T-helper 1 cell treated with Interleukin-12 subunit alpha and Interleukin-12 subunit beta and Interleukin-4 antibody, amounts not matched to agents 30 ng/mL and 1 ng/mL, for 36 hours (primary cell): ENCODE data around the gene SORBS2. TPM values are rescaled to one million over a fixed set of nuclear protein-coding genes. Genes with fewer than 3 reads are reported as not detected.

Experiments
- intact Hi-C: fragments of 100-400 bp; cut with micrococcal nuclease; formaldehyde crosslinking; loops from one replicate; pipeline ENCODE4 v1.15.1; 2024
- total RNA-seq: library from RNA; stranded (reverse); gene quantifications from 2 replicates; pipeline ENCODE4 v1.2.3, GENCODE V29; 2022

Gene SORBS2
- total RNA-seq, 1 donor from 2014 or later: not detected

DNA sequence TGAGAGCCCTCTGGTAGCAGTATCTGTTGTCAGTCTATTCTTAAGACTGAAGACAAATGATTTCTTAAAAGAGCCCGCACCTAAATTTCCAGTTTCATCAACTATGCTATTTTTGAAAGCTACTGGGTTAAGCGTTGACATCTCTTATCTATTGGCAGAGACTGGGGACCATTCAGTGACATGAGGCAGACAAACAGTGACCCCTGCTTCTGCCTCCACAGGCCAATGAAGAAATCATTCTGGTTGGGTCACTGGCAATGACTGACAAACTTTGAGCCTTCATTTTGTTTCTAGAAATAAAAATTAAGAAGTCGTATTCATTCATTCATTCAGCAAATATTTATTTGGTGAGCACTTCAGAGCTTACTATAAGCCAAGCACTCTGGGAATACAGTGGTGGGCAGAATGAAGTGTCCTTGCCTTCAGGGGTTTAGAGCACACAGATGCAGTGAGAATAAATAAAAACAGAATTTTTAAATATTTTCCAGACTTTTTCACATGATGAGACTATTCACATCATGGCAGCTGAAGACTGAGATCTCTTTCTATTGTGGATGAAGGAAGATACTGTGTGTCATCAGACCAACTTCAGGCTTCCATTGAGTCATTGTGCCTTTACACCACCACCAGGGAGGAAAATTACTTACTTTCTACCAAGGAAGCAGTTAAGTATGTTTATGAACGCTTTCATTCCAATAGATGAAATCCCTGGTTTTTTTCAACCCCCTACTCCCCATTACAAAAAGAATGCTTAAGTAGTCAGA, 36.0 kb downstream of the SORBS2 start:
- intact Hi-C loops: no loop called here

DNA sequence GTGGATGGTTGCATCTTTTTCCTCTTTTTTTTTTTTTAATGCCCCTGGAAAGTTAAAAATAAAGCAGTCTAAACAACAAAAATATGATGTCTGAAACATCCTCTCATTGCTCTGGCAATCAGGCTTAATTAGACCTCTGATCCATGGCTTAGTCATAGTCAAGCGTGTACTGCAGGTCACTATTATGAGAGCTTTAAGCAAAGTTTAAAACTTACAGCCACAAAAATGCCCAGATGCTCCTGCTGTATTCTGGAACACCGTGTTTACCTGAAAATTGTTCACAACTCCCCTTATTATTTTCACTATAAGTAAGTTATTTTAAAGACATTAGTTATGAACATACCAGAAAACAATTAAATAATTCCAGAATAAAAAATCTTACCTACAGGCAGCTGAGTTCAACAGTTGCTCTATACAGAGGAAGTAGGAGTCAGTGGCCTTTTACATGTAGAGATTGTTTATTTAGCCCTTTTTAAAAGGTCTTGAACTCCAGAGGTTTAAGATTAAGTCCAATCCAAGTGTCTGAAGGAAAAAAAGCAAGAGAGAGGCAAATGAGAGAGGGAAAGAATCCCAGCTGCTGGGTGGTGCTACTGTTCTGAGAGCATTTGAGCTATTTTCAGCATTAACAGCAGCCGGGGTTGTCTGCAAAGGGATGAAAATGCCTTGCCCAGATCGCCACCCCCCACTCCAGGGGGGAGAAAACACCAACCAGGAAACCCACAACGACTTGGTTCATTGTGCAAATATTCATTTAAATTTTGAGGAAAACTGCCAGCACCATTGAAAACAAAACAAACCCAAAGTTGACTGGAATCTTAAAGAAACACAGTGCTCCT, 36.9 kb downstream of the SORBS2 start:
- intact Hi-C loops: no loop called here

DNA sequence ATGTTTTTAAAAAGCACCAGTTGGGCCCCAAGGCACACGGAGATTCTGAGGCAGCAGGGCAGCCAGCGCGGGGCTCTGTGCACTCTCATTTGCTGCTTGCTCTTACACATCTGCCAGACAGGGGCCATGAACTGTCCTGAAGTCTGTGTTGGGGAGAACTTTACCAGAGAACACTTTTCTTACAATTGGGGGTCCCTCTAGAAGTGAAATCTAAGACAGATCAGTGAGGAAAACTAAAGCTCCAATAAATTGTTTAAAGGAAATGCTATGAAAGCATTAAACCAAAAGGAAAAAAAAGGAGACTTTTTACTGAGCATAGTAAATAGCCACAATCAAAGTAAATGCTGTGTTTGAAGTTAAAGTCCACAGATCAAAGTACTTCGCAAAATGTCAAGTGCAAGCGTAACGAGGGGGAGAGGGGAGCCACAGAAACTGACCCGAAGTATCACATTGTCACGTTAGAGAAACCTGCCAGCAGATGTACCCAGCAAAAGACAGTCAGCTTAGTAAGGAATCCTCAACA, 37.8 kb downstream of the SORBS2 start:
- intact Hi-C loops: no loop called here

DNA sequence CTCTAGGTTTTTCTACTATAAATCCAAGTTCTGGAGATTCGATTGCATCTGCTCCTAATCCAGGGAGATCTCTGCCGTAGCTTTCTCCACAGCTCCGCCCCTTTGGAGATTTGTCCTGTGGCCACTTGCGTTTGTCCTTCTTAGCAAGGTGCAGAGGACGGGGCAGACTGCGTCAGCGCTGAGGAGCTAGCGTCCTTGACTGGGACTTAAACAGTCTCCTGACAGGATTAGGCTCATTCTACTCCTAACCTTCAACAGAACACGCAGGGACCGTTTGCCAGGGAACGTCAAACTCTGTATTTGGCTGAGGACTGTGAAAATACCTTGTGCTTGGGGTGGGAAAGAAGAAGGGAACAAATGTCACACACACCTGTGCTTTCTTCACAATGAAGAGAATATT, 38.6 kb downstream of the SORBS2 start:
- intact Hi-C loops: no loop called here

DNA sequence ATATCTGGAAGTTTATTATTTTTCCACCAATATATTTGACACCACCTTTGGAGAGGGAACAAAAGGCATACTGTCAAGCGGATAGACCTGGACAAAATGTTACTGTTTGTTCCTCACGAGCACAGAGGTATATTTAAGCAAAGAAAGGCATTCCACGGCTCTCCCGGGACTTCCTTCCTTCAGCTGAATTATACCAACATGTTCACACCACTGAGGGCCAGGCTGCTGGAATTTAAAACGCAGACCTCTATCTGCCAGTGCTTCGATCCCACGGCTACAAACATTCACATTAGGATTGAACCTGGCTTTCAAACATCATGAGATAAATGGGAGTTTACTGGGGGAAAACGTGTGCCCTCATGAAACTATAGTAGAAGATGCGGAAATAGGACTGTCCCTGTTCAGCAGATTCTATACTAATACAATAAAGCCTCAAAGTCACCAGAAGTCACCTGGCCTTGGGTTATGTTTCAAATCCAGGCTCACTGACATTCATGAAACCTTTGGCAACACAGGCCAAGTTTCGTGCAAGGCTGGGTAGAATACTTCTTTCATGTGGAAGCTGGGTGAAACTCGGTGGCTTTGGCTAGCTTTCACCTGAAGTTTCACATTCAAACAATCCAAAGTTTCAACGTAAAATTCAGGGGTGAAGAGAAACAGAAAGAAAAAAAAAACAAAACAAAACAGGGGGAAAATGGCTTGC, 39.5 kb downstream of the SORBS2 start:
- intact Hi-C loops: no loop called here

DNA sequence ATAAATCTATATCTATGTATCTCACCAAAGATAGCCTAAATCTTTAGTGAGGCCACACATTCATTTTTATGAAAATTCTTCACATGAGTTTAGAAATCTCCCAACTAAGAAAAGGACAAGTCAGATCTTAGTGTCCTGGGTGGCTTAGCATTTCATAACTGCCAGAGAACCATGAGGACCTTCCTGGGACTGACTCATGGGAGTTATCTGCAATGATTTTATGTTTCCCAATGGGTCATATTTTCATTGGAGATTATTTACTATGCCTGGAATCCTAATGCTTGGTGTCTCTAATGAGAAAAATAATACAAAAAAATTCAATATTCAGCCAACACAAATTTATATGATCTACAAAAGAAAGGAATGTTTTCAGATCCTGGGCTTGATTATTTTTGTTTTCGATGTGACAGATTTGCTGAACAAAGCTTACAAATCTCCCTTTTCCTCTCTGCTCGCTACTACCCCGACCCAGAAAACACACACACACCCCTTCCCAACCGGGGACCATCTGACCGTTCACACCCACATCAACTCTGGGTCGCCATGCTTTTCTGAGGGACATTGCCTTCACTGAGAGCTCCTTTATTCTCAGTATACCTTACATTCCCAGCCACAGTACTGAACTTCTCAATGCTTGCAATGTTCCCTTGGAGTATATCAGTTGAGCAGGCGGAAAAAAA, 40.1 kb downstream of the SORBS2 start:
- intact Hi-C loops: no loop called here

DNA sequence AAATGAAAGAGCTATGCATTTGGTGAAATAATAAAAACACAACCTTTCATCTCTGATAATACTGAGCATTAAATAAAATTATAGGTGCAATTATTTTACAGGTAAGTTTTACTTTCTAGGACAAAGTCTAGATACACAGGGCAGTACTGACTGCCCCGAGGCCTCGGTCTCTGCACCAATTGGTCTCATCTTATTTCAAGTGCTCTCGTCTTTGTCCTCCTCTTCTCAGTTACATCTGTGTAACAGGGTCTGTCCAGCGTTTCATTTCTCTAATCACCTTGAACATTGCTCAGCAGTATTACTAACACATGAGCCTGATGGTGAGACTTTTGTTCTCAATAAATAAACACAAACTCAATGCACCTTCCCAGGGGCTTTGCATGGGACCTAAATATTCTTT, 44.5 kb downstream of the SORBS2 start:
- intact Hi-C loops: no loop called here

DNA sequence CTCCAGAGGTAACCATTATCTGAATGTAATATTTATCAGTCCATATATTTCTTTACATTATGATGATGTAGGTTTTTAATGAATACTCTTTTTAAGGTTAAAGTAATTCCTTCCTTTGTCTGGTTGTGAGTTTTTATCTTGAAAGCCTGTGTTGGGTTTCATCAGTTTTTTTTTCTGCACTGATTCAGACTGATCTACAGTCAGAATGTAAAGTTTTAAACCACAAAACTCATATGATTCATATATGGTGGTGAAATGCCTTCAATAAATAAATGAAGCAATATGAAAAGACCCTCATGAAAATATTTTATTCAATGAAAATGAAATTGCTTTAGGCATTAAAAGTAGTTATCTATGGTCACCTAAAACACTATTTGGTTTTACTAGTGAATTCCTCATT, 47.1 kb downstream of the SORBS2 start:
- intact Hi-C loops: no loop called here

DNA sequence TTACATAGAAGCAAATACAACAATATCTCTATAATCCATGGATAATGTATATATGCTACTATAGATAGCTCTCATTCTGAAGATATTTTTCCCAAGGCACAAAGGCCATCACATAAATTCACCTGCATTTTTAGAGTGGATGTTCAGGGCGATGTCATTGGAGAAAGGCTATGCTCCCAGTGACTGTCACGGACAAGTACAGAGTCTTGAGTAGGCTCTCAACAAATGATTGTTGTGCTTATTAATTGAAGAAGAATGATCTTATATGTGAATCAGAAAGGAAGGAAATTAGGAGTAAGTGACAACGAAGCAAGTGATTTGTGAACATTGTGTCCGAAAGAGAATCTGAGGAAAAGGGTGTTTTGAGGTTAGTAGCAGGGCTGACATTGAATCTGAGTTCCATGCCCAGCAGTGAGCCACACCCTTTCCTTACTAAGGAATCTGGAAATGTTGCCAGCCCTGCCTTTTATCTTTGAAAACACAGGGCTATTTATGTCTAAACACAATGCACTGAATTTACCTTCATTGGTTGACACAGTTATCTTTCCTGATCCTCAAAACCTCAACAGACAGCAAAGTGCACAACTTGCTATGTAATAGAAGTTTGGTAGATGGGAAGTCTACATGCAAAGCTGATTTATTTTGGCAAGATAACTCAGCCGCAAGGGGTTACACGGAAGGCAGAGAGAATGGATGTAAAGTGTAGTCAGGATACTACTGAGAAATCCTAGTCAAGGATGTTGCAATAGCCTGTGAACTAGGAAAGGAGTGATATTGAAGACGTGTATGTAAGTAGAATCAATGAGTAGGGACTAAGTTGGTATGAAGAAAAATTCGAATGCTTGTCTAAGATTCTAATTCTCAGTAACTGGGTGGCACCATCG, 50.4 kb downstream of the SORBS2 start:
- intact Hi-C loops: no loop called here

DNA sequence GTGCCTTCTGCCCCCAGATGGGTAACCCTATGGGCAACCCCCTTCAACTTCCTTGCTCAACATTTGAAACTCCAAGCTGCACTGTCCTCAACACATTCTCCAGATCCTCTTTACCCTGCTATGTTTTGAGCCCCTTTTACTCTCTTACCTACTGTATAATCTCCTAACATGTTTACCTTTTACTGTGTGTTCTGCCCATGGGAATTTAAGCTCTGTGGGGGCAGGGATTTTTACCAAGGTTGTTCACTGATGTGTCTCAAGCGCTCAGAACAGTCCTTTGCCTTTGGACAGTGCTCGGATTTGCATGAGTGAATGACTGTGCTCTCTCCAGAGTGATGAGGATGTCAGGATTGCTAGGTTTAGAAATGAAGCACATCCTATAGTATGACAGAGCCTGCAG, 53.2 kb downstream of the SORBS2 start:
- intact Hi-C loops: no loop called here

DNA sequence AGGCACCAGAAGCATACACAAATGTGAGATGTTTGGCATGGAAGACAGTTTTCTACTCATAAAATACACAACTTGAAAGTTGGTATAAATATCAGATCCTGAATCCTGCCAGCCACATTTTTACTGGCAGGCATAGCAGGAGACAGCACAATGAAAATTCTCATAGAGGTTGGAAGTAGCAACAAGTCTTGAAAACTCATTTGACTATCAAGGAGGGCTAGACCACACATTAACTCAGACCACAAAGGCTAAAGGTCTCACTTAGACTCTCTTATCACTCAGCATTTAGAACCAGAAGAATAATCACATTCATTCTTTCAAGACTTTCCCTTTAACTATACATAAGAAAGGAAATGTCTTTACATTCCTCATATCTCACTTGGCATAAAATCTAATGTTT, 56.5 kb downstream of the SORBS2 start:
- intact Hi-C loops: no loop called here

DNA sequence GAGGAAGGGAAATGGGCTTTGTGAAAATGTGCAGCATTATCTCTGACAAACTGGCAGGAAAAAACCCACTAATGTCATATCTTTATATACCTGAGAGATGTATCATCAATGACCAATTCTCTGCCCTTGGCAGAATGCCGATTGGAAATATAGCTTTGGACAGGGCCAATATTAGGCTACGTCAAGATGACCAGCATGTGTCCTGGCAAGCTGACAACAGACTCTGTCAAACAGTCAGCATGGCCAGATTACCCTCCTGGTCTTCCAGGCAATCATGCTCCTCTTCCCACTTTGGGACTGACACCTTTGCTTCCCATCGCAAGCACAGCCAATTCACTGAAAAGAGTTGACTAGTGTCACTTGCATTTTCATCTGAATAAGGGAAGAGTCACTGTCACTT, 57.0 kb downstream of the SORBS2 start:
- intact Hi-C loops: no loop called here

DNA sequence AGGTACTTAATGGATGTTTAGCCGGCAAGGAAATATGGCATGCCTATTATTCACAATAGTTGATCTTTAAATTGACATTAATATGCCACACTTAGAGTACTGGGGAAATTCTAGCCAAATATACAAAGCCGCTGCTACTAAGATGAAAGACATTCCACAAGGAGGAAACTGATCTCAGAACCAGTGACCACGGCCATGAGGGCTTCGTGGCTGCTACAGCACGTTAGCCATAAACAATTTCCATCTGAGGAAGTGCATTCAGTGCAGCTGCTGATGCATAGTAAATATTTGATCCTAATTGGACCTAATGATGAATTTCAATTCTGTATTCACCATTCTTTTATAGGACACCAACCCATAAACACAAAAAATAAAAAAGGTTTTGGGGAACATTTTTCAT, 59.1 kb downstream of the SORBS2 start:
- intact Hi-C loops: no loop called here

DNA sequence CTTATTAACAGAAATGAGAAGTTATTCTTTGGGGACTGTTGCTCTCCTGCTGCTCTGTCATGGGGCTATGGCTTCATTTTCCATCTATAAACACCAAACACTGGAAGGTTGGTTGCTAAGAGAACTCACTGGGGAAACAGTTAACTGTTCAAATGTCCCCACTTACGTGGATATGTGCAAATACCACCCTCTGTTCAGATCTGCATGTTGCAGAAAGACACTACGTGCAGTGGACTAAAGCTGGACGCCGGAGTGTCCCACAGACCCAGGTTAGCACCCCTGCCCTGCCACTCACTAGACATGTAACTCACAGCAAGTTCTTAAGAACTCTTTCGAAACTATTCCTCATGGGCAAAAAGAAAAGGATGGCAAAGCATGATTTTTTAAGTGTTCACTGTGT, 62.1 kb downstream of the SORBS2 start:
- intact Hi-C loops: no loop called here

DNA sequence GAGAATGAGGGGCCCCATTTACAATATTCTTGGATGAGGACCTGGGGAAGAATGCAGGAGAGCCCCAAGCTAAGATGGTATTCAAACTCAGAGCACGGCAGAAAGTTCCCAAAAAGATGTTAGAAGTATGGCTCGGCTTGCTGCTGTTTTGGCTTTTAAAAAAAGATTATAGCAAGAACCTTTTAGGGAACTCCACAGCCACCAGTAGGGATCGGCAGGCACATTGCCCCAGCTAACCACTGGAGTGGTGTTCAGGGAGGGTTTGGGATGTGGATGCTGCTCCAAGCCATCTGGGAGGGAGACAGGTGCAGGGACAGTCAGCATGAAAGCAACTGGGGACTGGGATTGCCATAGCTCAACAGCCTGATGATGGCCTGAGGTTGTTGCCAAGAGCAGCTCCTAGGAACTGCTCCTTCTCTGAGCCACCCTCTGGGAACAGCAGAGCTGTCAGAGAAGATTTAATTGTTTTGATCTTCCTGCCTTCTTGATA, 63.0 kb downstream of the SORBS2 start:
- intact Hi-C loops: no loop called here

DNA sequence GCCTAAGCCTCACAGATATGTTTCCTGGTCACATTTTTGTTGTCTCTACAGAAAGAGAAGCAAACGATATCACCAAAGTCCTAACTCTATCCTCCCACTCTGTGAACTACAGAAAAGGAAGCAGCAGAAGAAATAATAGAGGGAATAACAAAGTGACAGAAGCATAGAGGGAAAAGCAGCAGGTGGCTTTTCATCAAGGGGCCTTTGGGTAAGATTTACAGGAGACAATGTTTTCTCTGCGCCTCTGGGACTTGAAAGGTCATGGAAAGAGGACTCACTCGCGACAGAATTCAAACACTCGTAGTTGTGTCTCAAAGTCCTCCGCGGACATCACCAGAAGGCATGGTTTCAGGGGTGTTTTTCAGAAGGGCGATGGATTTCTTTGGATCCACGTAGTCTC, 66.1 kb downstream of the SORBS2 start:
- intact Hi-C loops: no loop called here

DNA sequence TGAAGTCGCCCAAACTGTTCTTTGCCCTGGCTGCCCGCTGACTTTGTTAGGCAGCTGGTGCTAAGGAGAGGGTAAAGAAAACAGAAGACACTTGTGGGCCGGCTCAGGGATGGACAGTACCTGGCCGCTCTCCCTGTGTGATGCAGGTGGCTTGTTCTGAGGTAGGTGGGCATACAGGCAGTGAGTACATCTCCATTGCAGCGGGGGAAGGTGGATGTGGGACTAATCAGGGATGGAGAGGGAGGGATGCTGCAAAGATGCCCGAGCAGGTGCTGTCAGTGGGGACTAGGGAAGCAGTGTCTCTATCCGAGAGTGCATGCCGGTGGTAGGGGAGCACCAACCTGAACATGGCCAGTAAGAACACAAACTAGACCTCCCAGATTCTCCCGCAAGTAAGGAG, 67.0 kb downstream of the SORBS2 start:
- intact Hi-C loops: no loop called here

DNA sequence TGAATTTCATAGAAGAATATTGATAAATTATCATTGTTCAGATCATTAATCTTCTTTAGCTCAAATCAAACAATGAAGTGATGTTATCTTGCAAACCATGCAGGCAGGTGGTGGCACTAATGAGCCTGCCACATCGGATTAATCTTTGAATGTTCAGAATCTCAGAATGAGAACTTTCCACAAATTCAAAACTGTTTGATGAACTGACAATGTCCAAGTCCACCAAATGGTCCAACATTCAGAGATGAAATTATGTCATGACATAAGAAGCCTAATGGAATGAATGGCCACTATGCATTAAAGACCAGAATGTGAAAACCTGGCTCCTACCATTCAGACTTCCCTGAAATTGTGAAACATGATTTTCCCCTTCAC, 67.5 kb downstream of the SORBS2 start:
- intact Hi-C loops: no loop called here

DNA sequence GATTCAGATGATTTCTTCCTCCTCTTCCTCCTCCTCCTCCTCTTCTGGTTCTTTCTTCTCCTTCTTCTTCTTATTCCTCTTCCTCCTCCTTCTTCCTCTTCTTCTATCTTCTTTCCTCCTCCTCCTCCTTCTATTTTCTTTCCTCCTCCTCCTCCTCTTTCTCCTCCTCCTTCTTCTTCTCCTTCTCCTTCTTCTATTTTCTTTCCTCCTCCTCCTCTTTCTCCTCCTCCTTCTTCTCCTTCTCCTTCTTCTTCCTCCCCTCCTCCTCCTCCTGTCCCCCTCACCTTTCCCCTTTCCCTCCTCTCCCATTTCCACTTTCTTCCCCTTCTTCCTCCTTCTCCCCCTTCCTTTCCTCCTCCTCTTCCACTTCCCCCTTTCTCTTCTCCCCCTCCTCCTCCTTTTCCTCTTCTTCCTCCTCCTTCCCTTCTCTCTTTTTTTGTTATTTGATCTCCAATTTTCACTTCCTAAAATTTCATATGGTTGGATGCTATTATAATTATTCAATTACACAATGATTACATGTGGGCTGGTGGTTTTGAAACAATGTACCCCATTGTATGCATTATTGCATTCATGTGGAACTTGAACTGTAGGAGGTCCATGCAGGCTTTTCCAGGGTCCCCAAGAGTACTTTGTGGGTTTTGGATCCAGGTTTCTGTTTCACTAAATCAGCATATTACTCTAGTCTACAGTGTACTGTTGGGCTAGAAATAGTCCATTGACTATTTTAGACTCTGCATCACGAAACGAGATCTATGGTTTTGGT, 68.1 kb downstream of the SORBS2 start:
- intact Hi-C loops: no loop called here

DNA sequence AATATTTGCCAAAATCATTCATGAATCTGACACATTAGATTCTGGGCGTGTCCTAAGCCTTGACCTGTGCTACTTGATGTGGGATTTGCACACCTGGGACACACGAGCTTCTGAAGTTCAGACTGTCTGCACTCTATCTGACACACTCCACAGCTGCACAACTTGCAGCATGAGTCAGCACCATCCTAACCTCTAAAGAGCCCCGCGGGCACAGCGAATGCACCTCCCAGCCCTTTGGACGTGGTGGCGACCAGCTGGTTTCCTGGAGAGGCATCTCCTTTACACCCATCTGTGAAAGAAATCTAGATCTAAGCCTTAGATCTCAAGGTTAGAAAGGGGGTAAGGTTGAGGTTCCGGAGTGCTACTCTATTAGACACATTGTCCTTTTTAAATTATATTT, 69.2 kb downstream of the SORBS2 start:
- intact Hi-C loops: no loop called here
